ENCODE measurements around the gene LRP8. TPM values are rescaled to one million over a fixed set of nuclear protein-coding genes. Genes with fewer than 3 reads are reported as not detected.

The LRP8 gene
- total and polyA plus RNA-seq, 9 of the 15 experiments (the other 6 are each of a cell fraction or from before 2014, with no cell fraction given): 7.1 to 56.1 (median 31.3) TPM

DNA sequence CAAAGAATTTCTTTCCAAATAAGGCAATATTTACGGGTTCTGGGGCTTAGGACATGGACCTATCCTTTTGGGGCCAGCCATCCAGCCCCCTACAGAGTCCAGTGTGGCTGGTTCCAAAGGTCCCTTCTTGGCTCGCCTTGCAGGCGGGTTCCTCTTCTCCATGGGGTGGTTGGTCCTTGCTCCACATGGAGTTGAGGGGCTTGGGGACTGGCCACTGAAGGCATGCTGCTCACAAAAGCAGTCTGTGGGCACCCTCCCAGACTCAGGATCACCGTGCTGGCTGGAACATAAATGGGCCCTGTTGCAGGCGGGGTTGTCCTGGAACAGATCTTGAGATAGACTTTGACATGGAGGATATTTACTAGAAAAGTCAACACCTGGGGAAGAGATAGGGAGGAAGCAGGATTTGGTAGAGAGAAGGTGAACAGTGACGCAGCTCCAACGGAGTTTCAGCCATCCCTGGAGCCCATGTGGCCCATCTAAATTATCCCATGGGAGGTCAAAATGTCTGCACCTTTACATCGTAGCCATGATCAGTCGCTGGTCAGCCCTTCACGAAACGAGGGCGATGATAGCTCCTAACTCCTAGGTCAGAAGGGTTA is 39.1 kb upstream of the LRP8 start (continued):
- TF ChIP-seq TFE3 (CRISPR knock-in tag; IDR thresholded peaks at IDR 0.05) (no peak), HNRNPUL1 (IDR thresholded peaks at IDR 0.05; ENCODE audit: low read length) (no peak), PURB (CRISPR knock-in tag; IDR thresholded peaks at IDR 0.05; ENCODE audit: low read depth) (no peak), BRF1 (IDR thresholded peaks at IDR 0.05; ENCODE audit: borderline replicate concordance, extremely low read depth, insufficient read length) (no peak), RAD51 (IDR thresholded peaks at IDR 0.05; ENCODE audit: borderline replicate concordance, low read depth) (no peak)

DNA sequence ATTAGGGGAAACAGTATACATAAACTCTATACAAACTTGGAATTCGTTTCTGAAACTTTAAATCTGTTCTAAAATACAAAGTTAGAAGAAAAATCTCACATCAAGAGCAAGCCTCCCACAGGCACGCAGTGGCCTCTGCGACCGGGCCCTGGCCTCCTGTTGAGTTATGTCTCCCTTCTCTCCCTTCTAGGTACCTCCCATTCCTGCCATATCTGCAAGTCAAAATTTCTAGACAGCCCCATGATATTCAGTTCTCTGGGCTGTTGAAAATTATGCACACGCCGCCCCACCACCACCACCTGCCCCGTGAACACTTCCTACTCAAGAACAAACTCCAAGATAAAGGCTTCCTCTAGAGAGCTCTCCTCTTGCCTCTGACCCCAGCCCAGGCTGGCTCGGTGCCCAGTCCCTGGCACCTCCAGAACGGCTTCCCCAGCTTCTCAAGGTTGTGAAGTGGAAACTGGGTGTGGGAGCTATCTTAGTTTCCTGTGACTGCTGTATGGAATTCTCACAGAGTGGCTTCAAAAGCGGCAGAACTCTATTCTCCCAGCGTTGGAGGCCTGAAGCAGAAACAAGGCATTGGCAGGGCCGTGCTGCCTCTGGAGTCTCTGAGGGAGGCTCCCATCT is 37.7 kb upstream of the LRP8 start:
- ATAC-seq (no peak), FAIRE-seq (no peak), DNase-seq (ENCODE audit: extremely low read depth in 1 of 4, low spot score in 3 of 4) (no peak)
- no peak overlapping the region for H3K4me2 ChIP-seq (ENCODE audit: insufficient read depth, low read length)
- H3K27me3 ChIP-seq (ENCODE audit: control insufficient read depth in 2 of 2, insufficient read depth in 2 of 2, low read length in 2 of 2): peaks cover 5 to 9% of the 10 kb centered on the region in 2 experiments; a peak in 3 of 5 replicates
- H4K20me1 ChIP-seq (replicated peaks; ENCODE audit: control insufficient read depth, insufficient read depth, low read length): peaks cover 6% of the 10 kb centered on the region; the same call in 1 of the 2 replicates
- peaks cover 6% of the 10 kb centered on the region for H3K9me1 ChIP-seq (ENCODE audit: control insufficient read depth, insufficient read depth, low read length)
- in situ Hi-C loops (cut with MboI): no loop called here
- H3K27ac ChIP-seq (ENCODE audit: extremely low read depth, low read depth, low read length): no peak overlapping the region
- no TSS peak for BruUV-seq (replicated peaks)
- H3K9ac ChIP-seq (ENCODE audit: insufficient read depth in 1 of 2, low read depth in 2 of 2, low read length in 2 of 2): no peak overlapping the region
- no peak overlapping the region for H2AFZ ChIP-seq (ENCODE audit: low read depth, low read length)
- H3K4me3 ChIP-seq: no peak overlapping the region
- 41% methylated on average over 12 of the region's 12 CpGs for WGBS (ENCODE audit: insufficient coverage, low coverage, missing lambda C conversion rate)
- H3K79me2 ChIP-seq (ENCODE audit: control insufficient read depth, insufficient read depth, low read length): no peaks in the 10 kb centered on the region
- H3K36me3 ChIP-seq (ENCODE audit: control insufficient read depth, insufficient read depth, low read length): no peaks in the 10 kb centered on the region
- TF ChIP-seq PTRF (tag; IDR thresholded peaks at IDR 0.05) (no peak), NFIC (IDR thresholded peaks at IDR 0.05) (peak; percentile 21; the same call in 1 of the 2 replicates)
- intact Hi-C loops (cut with micrococcal nuclease): no loop called here
- H3K9me3 ChIP-seq (replicated peaks; ENCODE audit: control insufficient read depth, insufficient read depth, low read depth, low read length): no peaks in the 10 kb centered on the region
- CTCF ChIA-PET (ENCODE audit: low intra/inter-chr PET ratio): no interaction called here
- H3K4me1 ChIP-seq (replicated peaks in 1 of 2; ENCODE audit: control insufficient read depth in 2 of 2, insufficient read depth in 2 of 2, low read length in 2 of 2): peaks cover 20 to 24% of the 10 kb centered on the region in 2 experiments
- POLR2A ChIA-PET: no interaction called here

Data from K562 (cell line).